Adipocyte (in vitro differentiated cells): ENCODE data around the gene TSPAN15.

Experiments
- DNase-seq: peaks from one replicate; pipeline ENCODE4 v3.0.0-alpha.2; 2015; ENCODE audit warnings: low read depth
- H3K27me3 ChIP-seq: replicated peaks from 2 replicates; pipeline ENCODE4 v1.7.0; 2013; ENCODE audit warnings: mild to moderate bottlenecking, low read length, moderate library complexity; ENCODE audit not compliant: control insufficient read depth, insufficient read depth
- H3K36me3 ChIP-seq: 2 replicates; pipeline ENCODE4 v1.7.0; 2013; ENCODE audit warnings: low read length, mild to moderate bottlenecking, moderate library complexity; ENCODE audit not compliant: control insufficient read depth, insufficient read depth, severe bottlenecking
- H3K4me1 ChIP-seq: 2 replicates; pipeline ENCODE4 v1.7.0; 2013; ENCODE audit warnings: mild to moderate bottlenecking, low read length, moderate library complexity; ENCODE audit not compliant: control insufficient read depth, insufficient read depth
- H3K4me3 ChIP-seq: 2 replicates; pipeline ENCODE4 v1.7.0; 2013; ENCODE audit warnings: mild to moderate bottlenecking, low read length, moderate library complexity
- H3K9ac ChIP-seq: 2 replicates; pipeline ENCODE4 v1.7.0; 2013; ENCODE audit warnings: mild to moderate bottlenecking, low read length, moderate library complexity
- H3K9me3 ChIP-seq: 2 replicates; pipeline ENCODE4 v1.7.0; 2013; ENCODE audit warnings: mild to moderate bottlenecking, low read length, moderate library complexity; ENCODE audit not compliant: control insufficient read depth

TSPAN15 gene

GRCh38 chr10:69549959-69550358 is 98.7 kb downstream of the TSPAN15 start:
- no peak overlapping the region for H3K9ac ChIP-seq
- H3K9me3 ChIP-seq: peaks cover 65% of the 10 kb centered on the region
- DNase-seq: no peak
- H3K4me3 ChIP-seq: no peak overlapping the region
- H3K27me3 ChIP-seq: peaks cover 21% of the 10 kb centered on the region
- no peaks in the 10 kb centered on the region for H3K36me3 ChIP-seq
- H3K4me1 ChIP-seq: no peaks in the 10 kb centered on the region

GRCh38 chr10:69552268-69552667 is 101.0 kb downstream of the TSPAN15 start:
- H3K9me3 ChIP-seq: peaks cover 61% of the 10 kb centered on the region
- DNase-seq: no peak
- H3K4me3 ChIP-seq: no peak overlapping the region
- no peaks in the 10 kb centered on the region for H3K36me3 ChIP-seq
- no peaks in the 10 kb centered on the region for H3K4me1 ChIP-seq
- H3K9ac ChIP-seq: no peak overlapping the region
- H3K27me3 ChIP-seq: peaks cover 28% of the 10 kb centered on the region

- Histone ChIP-seq H3K4me3 (no peak overlapping the region), H3K27me3 (peaks cover 37% of the 10 kb centered on the region), H3K36me3 (no peaks in the 10 kb centered on the region), H3K4me1 (no peaks in the 10 kb centered on the region), H3K9ac (no peak overlapping the region), H3K9me3 (peaks cover 50% of the 10 kb centered on the region)
- DNase-seq: no peak
Observed at GRCh38 chr10:69553328-69553727, 102.1 kb downstream of the TSPAN15 start.

- Histone ChIP-seq H3K4me3 (no peak overlapping the region), H3K27me3 (peaks cover 42% of the 10 kb centered on the region), H3K36me3 (no peaks in the 10 kb centered on the region), H3K9ac (no peak overlapping the region), H3K4me1 (no peaks in the 10 kb centered on the region), H3K9me3 (peaks cover 37% of the 10 kb centered on the region)
- DNase-seq: no peak
Observed at GRCh38 chr10:69554611-69555010, 103.3 kb downstream of the TSPAN15 start.
